ENCODE results near the gene SERTAD3.

SERTAD3 gene

DNA sequence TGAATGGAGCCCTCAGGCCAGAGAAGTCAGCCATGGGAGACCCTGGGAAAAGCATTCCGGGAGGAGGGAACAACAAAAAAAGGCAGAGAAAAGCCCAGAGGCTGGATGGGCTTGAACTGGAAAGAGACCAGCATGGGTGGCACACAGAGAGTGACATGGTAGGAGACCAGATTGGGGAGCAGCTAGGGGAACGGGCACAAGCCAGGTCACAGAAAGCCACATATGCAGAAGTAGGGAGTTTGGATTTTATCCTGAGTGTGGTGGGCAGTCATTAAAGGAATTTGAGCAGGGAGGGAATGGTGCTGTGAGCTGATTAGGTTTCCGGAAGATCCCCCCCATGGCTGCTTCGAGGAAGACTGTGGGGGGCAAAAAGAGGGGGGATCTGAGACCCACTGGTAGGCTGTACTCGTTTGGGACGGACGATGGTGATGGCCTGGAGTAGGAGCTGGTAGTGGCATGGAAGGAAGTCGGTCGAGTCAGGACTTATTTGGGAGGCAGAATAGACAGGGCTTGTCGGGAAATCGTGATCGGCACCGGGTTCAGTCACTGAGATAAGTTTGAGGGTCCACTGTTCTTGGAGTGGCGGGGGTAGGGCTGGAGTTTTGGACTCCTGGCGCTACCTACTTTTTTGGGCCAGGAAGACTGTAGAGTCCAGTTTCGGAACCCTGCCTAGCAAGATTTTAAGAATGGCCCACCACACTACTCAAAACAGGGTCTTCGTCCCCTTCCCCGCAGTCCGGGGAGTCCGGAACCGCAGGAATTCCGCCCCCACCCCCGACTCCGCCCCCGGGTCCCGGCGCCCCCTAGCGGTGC, 19.3 kb downstream of the SERTAD3 start:
- peak; percentile 46 for DNase-seq (ENCODE audit: low spot score)

DNA sequence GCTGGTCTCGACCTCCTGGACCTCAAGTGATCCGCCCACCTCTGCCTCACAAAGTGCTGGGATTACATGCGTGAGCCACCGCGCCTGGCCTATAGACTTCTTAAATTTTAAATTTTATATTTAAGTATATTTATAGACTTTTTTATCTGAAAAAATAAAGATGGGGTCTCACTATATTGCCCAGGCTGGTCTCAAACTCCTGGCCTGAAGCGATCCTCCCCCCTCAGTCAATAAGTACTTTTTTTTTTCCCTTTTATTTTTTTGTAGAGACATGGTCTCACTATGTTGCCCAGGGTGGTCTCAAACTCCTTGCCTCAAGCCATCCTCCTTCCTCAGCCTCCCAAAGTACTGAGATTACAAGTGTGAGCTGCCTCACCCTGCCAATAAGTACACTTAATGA, 20.2 kb downstream of the SERTAD3 start:
- no peak for DNase-seq (ENCODE audit: low spot score)

DNA sequence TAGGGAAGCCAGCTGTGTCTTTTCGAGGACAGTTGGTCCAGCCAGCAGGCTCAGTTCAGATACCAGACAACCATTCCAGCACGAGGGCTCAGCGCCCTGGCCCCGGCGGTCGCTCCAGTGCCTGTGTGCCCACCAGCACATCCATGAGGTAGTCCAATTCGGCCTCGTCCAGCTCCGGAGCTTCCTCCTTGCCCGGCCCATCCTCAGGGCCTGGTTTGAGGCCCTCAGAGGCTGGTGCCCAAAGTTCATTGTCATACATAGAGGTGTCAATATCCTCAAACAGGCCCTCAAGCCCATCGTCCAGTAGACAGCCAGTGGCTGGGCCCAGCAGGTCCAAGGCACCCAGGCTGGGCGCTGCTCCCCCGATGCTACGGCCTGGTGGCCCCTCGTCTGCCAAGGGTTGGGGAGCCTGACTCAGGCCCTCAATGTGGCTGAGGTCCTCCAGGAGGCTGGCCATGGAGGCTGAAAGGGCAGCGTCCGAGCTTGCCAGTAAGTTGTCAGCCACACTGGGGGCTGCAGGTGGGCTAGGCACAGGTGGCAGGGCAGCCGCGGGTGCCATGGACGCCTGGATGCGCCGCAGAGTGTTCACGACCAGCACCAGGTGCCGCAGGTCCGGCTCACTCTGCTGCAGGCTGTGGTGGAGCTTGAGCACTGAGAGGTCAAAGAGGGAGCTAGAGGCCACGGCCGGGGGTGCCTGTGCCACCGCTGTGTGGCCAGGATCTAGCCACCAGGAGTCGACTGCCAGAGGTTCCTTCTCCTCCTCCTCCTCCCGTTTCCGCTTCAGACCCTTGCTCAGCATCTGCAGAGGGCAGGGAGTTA, 21.2 kb downstream of the SERTAD3 start:
- no peak for DNase-seq (ENCODE audit: low spot score)

DNA sequence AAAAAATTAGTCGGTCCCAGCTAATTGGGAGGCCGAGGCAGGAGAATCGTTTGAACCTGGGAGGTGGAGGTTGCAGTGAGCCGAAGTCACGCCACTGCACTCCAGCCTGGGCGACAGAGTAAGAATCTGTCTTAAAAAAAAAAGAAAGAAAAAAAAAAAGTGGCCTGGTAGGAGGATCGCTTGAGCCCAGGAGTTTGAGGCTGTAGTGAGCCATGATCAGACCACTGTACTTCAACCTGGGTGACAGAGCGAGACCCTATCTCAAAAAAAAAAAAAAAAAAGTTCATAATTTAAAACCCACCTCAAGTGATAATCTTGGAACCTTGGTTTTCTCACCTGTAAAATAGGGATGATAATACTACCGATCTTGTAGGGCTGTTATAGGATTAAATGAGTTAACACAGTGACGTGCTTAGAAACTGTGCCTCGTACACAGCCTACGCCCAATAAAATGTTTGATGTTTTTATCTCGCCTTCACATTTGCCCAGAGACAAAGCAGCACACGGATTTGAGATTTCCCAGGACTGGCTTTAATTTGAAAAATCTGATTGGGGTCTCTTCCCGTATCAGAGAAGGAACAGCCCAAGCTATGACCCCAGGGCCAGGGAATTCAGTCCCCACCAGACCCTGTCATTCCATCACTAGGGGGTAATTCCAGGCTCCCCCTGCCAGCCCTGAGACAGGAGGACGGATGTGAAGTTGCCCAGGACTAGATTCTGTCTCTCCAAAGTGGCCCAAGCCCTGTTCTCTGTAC, 22.0 kb downstream of the SERTAD3 start:
- DNase-seq (ENCODE audit: low spot score), result no peak

DNA sequence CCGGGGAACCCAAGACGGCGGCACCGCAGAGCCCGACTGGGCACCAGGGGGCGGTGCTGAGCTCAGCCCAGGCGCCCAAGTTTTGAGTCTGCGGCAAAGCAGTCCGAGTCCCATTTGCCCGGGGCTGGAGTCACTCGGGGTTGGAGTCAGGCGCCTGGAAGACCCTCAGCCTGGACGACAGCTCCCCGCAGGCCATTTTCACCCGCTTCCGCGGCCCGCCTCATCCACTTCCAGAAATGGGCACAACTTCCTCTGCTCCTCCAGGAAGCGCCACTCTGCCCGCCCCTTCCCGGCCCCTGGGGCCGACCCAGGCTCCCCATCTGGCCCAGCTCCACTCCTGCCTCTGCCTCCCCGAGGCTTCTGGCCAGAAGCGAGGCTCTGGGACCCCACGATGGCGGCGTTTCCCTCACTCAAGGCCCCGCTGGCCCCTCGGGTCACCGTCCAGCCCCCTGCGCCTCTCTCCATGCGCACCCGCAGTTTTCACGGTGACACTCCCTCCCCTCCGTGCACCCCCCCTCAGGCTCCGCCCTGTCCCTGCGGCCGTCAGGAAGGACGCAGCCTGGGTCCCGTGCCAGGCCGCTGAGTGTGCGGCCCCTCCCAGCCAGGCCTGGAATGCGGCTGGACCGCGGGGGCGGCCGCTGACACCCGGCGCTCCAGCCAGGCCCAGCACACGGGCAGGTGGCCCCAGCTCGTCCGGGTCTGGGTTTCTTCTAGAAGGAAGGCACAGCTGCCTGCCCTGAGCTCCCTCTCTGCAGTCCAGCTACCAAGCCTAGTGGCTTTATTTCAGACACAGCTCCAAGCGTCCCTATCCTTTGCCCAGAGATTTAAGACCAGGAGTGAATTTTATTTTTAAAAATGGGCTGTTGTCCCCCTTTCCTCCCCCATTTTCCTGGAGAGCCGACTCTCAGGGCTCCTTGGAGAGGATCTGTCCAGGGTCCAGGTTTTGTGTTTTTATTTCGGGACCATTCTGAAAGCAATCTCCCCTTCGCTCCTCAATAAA, 23.1 kb downstream of the SERTAD3 start:
- peak; percentile 94 for DNase-seq (ENCODE audit: low spot score)

DNA sequence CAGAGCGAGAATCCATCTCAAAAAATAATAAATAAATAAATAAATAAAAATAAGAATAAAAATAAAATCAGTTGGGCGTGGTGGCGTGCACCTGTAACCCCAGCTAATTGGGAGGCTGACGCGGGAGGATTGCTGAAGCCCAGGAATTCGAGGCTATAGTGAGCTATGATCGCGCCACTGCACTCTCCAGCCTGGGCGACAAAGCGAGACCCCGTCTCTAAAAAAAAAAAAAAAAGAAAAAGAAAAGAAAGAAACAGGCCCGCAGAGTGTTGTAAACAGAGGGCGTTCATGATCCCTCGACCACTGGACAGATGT, 23.7 kb downstream of the SERTAD3 start:
- DNase-seq (ENCODE audit: low spot score), result no peak

DNA sequence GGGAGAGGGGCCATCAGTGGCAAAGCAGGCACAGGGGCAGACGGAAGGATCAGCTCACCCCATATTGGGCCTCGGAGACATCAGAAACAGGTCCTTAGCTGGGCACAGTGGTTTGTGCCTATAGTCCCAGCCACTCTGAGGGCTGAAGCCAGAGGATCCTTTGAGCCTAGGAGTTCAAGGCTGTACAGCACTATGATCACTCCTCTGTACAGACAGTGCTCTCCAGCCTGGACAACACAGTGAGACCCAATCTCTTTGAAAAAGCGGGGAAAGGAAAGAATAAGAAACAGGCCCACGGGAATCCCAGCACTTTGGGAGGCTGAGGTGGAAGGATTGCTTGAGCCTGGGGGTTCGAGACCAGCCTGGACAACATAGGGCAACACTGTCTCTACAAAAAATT, 24.4 kb downstream of the SERTAD3 start:
- DNase-seq (ENCODE audit: low spot score), result no peak

DNA sequence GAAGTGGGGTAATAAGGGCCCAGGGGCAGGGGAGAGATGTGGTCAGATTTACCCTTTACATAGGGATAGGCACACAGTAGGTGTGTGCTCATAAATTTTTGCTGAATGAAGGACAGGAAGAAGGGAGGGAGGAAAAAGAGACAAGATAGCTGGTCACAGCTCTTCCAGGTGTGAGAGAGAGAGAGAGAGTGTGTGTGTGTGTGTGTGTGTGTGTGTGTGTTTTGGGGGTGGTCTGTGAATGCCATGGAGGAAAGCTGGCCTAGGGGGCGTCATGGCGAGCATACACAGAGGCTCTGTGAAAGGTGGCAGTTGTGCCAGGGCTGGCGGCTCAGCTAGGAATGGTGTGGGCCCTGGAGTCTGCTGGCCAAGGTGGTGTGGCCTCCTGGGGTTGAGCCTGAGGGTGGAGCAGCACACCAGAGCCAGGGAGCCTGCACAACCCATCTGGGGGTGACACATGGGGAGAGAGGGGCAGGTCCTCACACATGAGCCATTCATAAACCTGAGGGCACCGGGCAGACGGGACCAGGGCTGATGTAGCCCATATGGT, 25.0 kb downstream of the SERTAD3 start:
- DNase-seq (ENCODE audit: low spot score), result no peak

DNA sequence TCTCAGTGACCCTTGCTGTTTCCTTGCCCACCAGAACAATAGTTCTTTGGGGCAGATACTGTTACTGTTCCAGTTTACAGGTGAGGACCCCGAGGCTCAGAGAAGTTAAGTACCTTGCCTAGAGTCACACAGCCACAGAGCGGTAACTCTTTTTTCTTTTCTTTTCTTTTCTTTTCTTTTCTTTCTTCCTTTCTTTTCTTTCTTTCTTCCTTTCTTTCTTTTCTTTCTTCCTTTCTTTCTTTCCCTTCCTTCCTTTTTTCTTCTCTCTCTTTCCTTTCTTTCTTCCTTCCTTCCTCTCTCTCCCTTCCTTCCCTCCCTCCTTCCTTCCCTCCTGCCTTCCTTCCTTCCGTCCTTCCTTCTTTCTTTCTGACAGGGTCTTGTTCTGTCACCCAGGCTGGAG, 26.1 kb downstream of the SERTAD3 start:
- DNase-seq (ENCODE audit: low spot score), result no peak

DNA sequence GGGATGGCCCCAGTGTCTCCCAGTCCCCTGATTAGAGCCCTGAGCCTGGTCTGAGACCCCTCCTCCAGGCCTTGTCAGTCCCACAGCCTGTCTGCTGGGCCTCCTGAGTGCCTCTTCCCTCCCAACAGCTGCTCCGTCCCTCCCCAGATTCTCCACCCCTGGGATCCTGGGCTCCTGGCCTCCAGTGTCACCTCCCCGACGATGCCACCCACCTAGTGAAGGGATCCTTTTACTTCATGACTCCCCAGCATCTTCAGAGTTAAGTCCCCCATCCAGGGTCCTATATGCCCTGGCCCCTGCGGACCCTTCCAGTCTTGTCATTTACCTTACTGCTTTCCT, 26.5 kb downstream of the SERTAD3 start:
- DNase-seq (ENCODE audit: low spot score), result no peak

DNA sequence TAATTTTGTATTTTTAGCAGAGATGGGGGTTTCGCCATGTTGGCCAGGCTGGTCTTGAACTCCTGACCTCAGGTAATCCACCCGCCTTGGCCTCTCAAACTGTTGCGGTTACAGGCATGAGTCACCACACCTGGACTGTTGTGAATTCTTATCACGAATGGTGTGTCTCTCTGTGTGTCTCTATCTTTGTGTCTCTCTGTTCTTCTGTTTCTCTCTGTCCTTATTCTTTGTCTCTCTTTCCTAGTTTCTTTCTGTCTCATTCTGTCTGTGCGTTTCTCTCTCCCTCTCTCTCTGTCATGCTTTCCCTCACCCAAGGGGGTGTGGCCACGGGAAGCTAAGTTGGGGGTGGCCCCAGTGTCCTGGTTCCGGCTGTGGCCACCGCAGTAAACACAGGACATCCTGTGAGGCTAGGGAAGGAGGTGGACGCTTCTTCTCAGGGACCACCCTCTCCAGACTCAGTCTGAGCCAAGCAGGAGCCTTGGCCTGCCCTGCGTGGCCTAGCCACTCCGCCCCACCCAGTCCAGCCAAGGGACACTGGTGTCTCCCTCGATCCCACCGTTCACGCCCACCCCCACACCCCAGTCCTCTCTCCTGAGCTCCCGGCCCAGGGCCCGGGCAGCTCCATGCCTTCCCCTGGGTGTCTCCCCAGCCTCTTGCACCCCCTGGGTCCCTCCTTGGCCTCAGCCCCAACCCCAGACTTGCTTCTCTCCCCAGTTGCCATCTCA, 27.1 kb downstream of the SERTAD3 start:
- peak; percentile 82 for DNase-seq (ENCODE audit: low spot score)

DNA sequence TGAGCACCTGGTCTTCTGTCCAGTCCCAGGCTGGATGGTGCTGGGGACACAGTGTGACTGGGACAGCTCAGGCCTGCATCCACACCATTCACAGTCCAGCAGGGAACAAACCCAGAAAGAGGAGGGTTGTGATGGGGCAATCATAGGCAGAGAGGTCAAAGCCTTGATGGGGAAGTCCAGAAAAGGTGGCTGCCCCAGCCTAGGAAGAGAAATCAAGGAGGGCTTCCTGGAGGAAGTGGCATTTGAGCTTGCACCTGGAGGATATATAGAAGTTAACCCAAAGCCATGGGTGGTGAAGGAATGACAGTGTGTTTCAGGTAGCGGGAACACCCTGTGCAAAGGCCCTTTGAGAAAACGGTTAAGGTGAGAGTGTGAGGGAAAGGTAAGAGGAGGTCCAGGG, 28.4 kb downstream of the SERTAD3 start:
- DNase-seq (ENCODE audit: low spot score), result no peak

DNA sequence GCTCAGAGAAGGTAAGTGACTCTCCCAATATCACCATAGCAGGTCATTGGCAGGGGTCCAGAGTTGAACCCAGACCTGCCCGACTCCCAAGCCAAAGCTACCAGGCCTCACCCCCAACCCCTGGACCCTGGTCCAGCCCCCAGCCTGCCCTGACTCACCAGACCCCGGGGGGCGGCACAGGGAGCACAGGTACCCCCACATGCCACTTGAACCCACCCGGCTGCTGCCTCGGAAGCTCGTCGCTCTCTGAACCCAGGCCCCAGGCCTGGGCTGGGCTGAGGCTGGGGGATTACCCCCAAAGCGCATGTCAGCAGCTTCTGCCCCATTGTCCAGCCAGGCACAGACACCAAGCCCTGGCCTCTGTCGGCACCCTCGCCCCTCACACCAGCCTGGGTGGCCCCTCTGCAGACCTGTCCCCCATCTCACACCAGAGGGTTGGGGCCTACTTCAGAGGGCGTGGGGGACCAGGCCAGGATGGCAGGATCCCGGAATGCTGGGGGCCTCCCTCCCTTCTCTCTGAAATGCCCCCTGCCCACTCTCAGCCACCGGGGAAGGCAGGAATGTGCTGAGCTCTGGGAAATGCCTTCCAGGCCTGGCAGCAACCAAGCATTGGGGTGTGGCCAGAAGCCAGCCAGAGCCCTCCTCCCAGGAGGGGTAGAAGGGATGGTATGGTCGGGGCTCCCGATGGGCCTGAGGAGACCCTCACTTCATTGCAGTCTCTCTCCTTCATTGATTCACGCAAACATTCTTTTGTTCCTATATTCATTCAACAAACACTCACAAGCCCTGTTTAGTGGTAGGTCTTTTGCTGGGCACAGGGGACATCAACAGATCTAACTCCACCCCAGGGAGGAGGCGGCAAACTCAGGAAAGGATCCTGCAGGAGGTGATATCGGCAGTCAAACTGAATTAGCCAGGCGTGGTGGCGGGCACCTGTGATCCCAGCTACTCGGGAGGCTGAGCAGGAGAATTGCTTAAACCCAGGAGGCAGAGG, 29.3 kb downstream of the SERTAD3 start:
- DNase-seq (ENCODE audit: low spot score), result no peak

DNA sequence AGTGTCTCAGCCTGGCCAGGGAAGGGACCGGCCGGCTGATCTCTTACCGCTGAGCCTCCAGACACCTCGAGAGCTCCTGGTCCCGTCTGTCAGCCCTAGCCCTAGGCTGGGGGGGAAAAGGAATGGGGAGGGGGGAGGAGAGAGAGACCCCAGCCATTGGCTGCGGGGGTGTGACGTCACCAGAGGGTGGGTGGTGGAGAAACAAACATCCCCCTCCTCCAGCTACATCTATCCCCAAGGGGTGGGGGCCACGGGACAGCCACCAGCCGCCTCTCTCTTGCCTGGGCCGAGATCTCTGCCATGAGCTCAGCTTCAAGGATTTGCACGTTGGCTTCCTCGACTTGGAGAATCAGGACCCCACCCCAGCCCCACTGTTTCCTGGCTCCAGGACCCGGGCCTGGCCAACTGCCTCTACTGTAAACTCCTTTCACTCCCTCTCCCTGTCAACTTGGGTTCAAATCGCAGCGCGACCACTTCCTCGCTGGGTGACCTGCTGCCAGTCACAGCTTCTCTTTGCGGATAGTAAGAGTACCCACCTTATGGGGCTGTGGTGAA, 30.8 kb downstream of the SERTAD3 start, which contains the start of gene PRX:
Gene PRX, minus strand, starts transcription at position 88 of the 555 bp plus-strand sequence. CDS start 5,446 bp downstream, outside the sequence.
- no peak for DNase-seq (ENCODE audit: low spot score)

DNA sequence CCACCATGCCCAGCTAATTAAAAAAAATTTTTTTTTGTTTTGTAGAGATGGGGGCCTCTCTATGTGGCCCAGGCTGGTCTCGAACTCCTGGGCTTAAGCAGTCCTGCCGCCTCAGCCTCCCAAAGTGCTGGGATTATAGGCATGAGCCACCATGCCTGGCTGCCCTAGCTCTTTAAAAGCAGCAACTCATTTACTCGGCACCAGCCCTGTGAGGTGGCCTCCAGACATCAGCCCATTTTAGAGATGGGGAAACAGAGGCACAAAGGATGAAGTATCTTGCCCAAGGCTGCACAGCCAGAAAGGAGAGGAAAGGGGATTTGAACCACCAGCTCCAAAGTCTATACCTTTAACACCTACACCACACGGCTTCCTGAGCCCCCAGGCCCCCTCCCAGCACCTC, 31.3 kb downstream of the SERTAD3 start:
- DNase-seq (ENCODE audit: low spot score), result no peak

DNA sequence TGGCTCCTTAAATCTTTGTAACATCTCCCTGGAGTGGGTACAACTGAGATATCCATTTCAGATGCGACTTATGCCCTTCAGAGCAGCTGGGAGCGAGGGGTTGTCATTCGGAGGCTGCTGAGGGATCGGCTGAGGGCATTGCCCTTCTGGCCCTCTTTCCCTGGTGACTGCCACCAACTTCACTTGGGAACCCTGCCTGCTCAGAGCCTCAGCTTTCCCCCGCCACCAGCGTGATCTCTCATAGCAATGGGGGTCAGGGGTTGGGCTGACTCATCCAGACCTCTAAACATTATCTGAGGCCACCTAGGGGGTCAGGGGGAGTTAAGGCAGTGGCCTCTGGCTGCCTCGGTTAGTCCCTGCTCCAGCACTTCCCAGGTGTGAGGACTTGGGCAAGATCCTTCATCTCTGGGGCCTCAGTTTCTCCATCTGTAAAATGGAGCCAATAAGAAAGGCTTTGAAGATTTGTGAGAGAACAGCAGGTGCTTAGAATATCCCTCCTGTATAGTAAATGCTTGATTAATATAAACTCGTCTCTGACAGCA, 32.1 kb downstream of the SERTAD3 start:
- no peak for DNase-seq (ENCODE audit: low spot score)

DNA sequence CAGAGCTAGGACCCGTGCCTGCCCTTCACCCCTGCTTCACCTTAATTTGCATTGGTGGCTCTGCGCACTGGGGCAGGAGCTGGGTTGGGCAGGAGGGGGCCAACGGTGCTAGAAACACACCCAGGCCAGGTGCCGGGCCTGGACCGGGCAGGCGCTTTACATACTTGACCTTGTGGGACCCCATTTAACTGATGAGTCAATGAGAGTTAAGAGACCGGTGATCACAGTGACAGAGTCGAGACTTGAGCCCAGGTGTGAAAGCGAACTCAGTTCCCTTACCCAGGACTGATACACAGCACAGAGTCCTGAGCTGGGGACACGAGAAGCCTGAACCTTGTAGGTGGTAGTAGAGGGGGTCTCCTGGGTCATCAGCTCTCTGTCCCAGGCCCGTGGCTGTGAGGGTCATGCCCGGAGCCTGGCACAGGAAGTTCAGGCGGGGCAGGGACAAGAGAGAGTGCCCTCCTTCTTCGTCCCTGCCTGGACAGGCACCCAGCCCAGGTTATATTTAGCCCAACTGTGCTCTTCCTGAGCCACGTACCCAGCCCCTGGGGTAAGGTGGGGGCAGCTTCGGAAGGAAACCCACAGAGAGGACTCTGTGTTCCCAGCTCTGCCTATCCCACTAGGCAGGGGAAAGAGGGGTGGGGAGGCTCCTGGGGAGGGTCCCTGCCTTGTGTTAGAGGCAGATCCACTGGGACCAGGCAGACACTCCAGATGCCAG, 32.9 kb downstream of the SERTAD3 start:
- DNase-seq (ENCODE audit: low spot score), result no peak

DNA sequence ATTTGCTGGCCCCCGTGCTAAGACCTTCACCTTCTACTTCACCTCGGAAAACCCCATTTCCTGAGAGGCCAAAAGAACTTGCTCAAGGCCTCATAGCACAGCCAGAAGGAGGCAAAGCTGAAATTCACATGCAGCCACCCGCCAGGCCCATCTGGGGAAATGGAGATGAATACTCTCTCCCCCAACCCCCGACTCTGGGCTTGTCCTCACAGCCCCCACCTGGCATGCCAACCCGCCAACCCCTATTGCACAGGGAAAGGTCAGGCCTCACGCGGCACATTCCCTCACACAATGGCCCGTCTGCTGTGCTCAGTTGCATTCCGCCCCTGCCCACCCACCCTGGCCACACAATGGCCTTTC, 34.1 kb downstream of the SERTAD3 start:
- no peak for DNase-seq (ENCODE audit: low spot score)
